ENCODE measurements around the gene GSTT2B. TPM values are rescaled to one million over a fixed set of nuclear protein-coding genes. Genes with fewer than 3 reads are reported as not detected.

Gene GSTT2B, protein sequence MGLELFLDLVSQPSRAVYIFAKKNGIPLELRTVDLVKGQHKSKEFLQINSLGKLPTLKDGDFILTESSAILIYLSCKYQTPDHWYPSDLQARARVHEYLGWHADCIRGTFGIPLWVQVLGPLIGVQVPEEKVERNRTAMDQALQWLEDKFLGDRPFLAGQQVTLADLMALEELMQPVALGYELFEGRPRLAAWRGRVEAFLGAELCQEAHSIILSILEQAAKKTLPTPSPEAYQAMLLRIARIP
- total RNA-seq = 1.9 TPM

DNA sequence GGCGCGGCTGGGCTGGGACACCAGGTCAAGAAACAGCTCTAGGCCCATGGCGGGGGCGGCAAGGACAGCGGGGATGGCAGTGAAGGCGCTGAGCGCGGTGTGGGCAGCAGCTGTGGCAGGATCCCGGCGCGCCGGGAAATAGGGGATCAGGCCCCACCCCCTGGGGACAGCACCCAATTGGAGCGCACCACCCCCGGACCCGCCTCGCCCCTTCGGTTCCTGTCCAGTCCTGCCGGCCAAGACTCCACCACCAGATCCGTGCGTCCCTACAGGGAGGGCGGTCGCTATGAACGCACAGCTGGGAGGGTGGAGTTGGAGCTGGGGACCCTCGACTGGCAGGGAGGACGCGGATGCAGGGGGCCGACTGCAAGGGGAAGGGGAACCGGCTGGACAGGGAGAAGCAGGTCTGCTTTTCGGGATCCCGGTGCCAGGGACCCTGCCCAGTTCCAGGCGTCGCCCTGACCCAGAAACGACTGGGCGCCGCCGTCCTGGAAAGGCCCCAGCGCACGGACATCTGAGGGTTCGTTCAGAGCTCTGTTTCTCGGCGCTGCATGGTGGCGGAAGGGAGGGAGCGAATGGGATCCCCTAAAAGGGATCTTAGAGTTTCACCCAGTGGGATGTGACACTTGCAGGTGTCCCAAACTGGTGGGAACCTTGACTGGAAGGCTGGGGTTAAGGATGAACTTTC, at the start of gene GSTT2B:
GSTT2B (minus strand) TSS at position 112 of the 688 bp plus-strand sequence; CDS start at position 48, 64 bp downstream.

DNA sequence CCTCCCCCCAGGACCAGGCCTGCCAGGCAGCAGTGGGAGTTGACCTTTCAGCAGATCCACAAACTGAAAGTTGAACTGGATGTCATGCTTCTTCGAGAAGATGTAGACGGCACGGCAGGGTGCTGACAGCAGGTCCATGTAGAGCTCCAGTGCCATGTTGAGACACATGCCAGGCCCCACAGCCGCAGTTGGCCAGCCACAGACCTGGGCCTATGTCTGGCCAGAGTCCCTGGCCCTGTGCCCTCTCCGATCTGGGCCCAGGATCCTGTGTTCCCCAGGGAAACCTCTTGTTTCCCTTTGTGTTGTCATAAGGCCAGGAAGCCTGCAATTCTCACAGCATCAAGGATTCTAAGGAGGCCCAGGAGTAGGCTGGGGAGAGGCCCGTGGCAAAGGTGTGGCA, 44.2 kb upstream of the GSTT2B start, which contains the start of gene GSTT4:
GSTT4 (minus strand) TSS at position 253 of the 400 bp plus-strand sequence; CDS start at position 156, 97 bp downstream.

DNA sequence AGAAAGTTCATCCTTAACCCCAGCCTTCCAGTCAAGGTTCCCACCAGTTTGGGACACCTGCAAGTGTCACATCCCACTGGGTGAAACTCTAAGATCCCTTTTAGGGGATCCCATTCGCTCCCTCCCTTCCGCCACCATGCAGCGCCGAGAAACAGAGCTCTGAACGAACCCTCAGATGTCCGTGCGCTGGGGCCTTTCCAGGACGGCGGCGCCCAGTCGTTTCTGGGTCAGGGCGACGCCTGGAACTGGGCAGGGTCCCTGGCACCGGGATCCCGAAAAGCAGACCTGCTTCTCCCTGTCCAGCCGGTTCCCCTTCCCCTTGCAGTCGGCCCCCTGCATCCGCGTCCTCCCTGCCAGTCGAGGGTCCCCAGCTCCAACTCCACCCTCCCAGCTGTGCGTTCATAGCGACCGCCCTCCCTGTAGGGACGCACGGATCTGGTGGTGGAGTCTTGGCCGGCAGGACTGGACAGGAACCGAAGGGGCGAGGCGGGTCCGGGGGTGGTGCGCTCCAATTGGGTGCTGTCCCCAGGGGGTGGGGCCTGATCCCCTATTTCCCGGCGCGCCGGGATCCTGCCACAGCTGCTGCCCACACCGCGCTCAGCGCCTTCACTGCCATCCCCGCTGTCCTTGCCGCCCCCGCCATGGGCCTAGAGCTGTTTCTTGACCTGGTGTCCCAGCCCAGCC, 18.7 kb upstream of the GSTT2B start, which contains the start of gene GSTT2:
GSTT2 (plus strand) TSS at position 578 of the 684 bp plus-strand sequence.

DNA sequence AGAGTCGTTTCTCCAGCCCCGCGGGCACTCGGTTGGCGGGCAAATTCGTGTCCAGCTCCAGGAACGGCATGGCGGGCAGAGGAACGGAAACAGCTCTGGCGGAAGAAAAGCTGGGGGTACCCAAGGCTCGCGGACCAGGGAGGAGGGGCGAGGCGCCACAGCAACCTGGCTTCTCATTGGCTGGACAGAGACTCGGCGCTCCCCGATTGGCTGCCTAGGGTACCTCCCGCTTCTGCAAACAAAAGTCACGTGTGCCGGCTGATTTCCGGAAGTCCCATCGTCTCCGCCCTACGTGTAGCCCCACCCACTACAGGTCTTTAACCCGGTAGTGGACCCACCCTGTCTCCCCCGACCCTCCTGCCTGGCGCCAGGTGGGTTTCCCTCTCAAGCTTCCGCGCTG, 13.3 kb upstream of the GSTT2B start, which contains the start of gene DDT:
DDT (minus strand) TSS at position 97 of the 400 bp plus-strand sequence; CDS start at position 70, 27 bp downstream.

DNA sequence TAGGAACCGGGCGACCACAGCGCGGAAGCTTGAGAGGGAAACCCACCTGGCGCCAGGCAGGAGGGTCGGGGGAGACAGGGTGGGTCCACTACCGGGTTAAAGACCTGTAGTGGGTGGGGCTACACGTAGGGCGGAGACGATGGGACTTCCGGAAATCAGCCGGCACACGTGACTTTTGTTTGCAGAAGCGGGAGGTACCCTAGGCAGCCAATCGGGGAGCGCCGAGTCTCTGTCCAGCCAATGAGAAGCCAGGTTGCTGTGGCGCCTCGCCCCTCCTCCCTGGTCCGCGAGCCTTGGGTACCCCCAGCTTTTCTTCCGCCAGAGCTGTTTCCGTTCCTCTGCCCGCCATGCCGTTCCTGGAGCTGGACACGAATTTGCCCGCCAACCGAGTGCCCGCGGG, 5.6 kb upstream of the GSTT2B start, which contains the start of gene DDTL:
DDTL (plus strand) TSS at position 321 of the 400 bp plus-strand sequence; CDS start at position 348, 27 bp downstream.

Other genes starting within 250 kb of the GSTT2B start
- gene ZNF70, start 210.1 kb downstream of the GSTT2B start, total RNA-seq = 9.7 TPM
- gene VPREB3, start 206.8 kb downstream of the GSTT2B start, total RNA-seq = not detected
- not detected for gene C22orf15, start 198.2 kb downstream of the GSTT2B start, total RNA-seq
- 5.3 TPM for gene CHCHD10, start 193.2 kb downstream of the GSTT2B start, total RNA-seq
- gene MMP11, start 188.3 kb downstream of the GSTT2B start, total RNA-seq = 23.8 TPM
- gene SMARCB1, start 174.2 kb downstream of the GSTT2B start, total RNA-seq = 56.0 TPM
- 2.2 TPM for gene DERL3, start 122.2 kb downstream of the GSTT2B start, total RNA-seq
- gene SLC2A11, start 103.3 kb downstream of the GSTT2B start, total RNA-seq = 25.4 TPM
- gene MIF, start 66.8 kb downstream of the GSTT2B start, total RNA-seq = 82.9 TPM
- gene DDTL, start 5.7 kb upstream of the GSTT2B start, total RNA-seq = 2.5 TPM
- gene DDT, start 13.2 kb upstream of the GSTT2B start, total RNA-seq = 37.9 TPM
- gene GSTT2, start 18.9 kb upstream of the GSTT2B start, total RNA-seq = 0.94 TPM
- gene GSTT4, start 44.3 kb upstream of the GSTT2B start, total RNA-seq = not detected
- gene CABIN1, start 50.1 kb upstream of the GSTT2B start, total RNA-seq = 114 TPM
- 0.31 TPM for gene SUSD2, start 220.3 kb upstream of the GSTT2B start, total RNA-seq